ENCODE data around the gene LRRC32. TPM values are rescaled to one million over a fixed set of nuclear protein-coding genes. Genes with fewer than 3 reads are reported as not detected.

Gene LRRC32
- total and polyA plus RNA-seq, 2 of the 4 experiments (the other 2 are of a cell fraction), result 5.2 to 13.7 TPM

- no peak overlapping the region for H4K8ac ChIP-seq (ENCODE audit: low read depth in 2 of 2, low read length in 2 of 2)
- H3K9me3 ChIP-seq (ENCODE audit: control insufficient read depth, insufficient read depth, low read length), result no peaks in the 10 kb centered on the region; the same call in 1 of the 2 replicates
- DNase-seq, result no peak
- H3K4me3 ChIP-seq (ENCODE audit: insufficient read depth, low read depth, low read length), result no peak overlapping the region
- peaks cover 31% of the 10 kb centered on the region for H3K27me3 ChIP-seq (ENCODE audit: control insufficient read depth, insufficient read depth, low read length)
- no peak overlapping the region for H3K18ac ChIP-seq (ENCODE audit: low read depth, low read length)
- no peak overlapping the region for H2BK5ac ChIP-seq (ENCODE audit: low read depth, low read length, poor library complexity, severe bottlenecking)
- H3K9ac ChIP-seq (ENCODE audit: low read depth, low read length), result no peak overlapping the region
- H4K20me1 ChIP-seq (ENCODE audit: insufficient read depth, low read length), result no peaks in the 10 kb centered on the region
- no peak overlapping the region for H2BK120ac ChIP-seq (ENCODE audit: low read depth, low read length)
- H3K4me1 ChIP-seq (ENCODE audit: control insufficient read depth, insufficient read depth, low read length), result no peaks in the 10 kb centered on the region
- no peak overlapping the region for H4K5ac ChIP-seq (ENCODE audit: low read depth, low read length)
- no peak overlapping the region for H3K4me2 ChIP-seq (ENCODE audit: low read depth, low read length)
- BruUV-seq (replicated peaks), result no TSS peak
- H2AFZ ChIP-seq (replicated peaks; ENCODE audit: low read length, poor library complexity), result no peak overlapping the region
- H3K79me1 ChIP-seq (ENCODE audit: low read depth in 1 of 2, low read length in 2 of 2), result no peaks in the 10 kb centered on the region
- no peak overlapping the region for H3K27ac ChIP-seq (ENCODE audit: insufficient read depth, low read length)
- no peak overlapping the region for H3K14ac ChIP-seq (replicated peaks; ENCODE audit: low read depth, low read length)
- no peak overlapping the region for H2BK20ac ChIP-seq (ENCODE audit: low read depth, low read length)
- H2AK9ac ChIP-seq (replicated peaks; ENCODE audit: low read depth, low read length, poor library complexity), result no peak overlapping the region
- POLR2A ChIA-PET (ENCODE audit: unreplicated experiment), result interaction anchor here (0.6 kb wide), 1 partner anchor 1285 kb away, joined by 3 read pairs; no protein-coding TSS in a partner anchor
- H3K9me1 ChIP-seq (ENCODE audit: insufficient read depth, low read length), result no peaks in the 10 kb centered on the region; the same call in 1 of the 2 replicates
- no peaks in the 10 kb centered on the region for H3K36me3 ChIP-seq (ENCODE audit: control insufficient read depth, insufficient read depth, low read length)
- dilution Hi-C loops (cut with HindIII; ENCODE audit: low sequenced_read_pairs, unreplicated experiment), result no loop called here
- intact Hi-C loops (cut with micrococcal nuclease), result no loop called here
- H3K23ac ChIP-seq (ENCODE audit: low read depth, low read length), result no peak overlapping the region
- ATAC-seq (ENCODE audit: low read depth), result no peak
- no peak for TF ChIP-seq USF2 (IDR thresholded peaks at IDR 0.05; ENCODE audit: low read depth, low read length)
- TF ChIP-seq MAZ (IDR thresholded peaks at IDR 0.05; ENCODE audit: borderline replicate concordance, low read depth, low read length), result no peak
- TF ChIP-seq RFX5 (IDR thresholded peaks at IDR 0.05; ENCODE audit: low read depth, low read length), result no peak
- TF ChIP-seq MAFK (IDR thresholded peaks at IDR 0.05; ENCODE audit: low read depth, low read length), result no peak
- no peak for TF ChIP-seq NFE2L2 (IDR thresholded peaks at IDR 0.05; ENCODE audit: low read depth, low read length)
- H3K56ac ChIP-seq (ENCODE audit: extremely low read depth, insufficient read depth, low read length), result no peak overlapping the region
- no peak overlapping the region for H3K4ac ChIP-seq (ENCODE audit: low read depth, low read length)
- CTCF ChIA-PET, result interaction anchor here (0.6 to 1.0 kb wide), 3 partner anchors 14 to 827 kb away, joined by 3 to 4 read pairs (median 3); no protein-coding TSS in a partner anchor
- no peak overlapping the region for H2AK5ac ChIP-seq (ENCODE audit: low read depth, low read length)
- in situ Hi-C loops (cut with MboI; ENCODE audit: low sequenced_read_pairs), result no loop called here
- 78% methylated on average over 2 of the region's 3 CpGs; no CpG with 5 or more reads in 1 of the 2 experiments for WGBS, 2 experiments (ENCODE audit: extremely low coverage in 2 of 2, insufficient read length in 1 of 2)
- no peak overlapping the region for H4K91ac ChIP-seq (ENCODE audit: insufficient read depth, low read depth, low read length)
- H2BK15ac ChIP-seq (ENCODE audit: low read depth, low read length), result no peak overlapping the region
These were observed 43.9 kb upstream of the LRRC32 start for GRCh38 chr11:76714493-76714892.

Measured in IMR-90 (cell line).